Cardiac muscle cell (in vitro differentiated cells and primary cell): Measurements from ENCODE around the gene CACUL1. TPM values are rescaled to one million over a fixed set of nuclear protein-coding genes. Genes with fewer than 3 reads are reported as not detected.
"Not testable (repeated sequence)": the region's sequence is repeated elsewhere in the genome, so short reads cannot be mapped to it uniquely, and the experiment has no call there.

ENCODE experiments used
- DNase-seq, 2 donors: peaks; one replicate each; pipeline versions ENCODE4 v3.0.0 to v3.0.0-alpha.2; 2010 to 2017; ENCODE audit warnings: low read depth in 1 of 2, low spot score in 1 of 2
- H3K27ac ChIP-seq: fragments of 200-600 bp; sonication (generic); 2 replicates; pipeline ENCODE4 v1.5.1; 2016
- H3K27me3 ChIP-seq: fragments of 200-600 bp; sonication (generic); 2 replicates; pipeline ENCODE4 v1.6.0; 2016; ENCODE audit warnings: control low read depth
- H3K36me3 ChIP-seq: fragments of 200-600 bp; sonication (generic); 2 replicates; pipeline ENCODE4 v1.5.1; 2016; ENCODE audit warnings: control low read depth
- H3K4me1 ChIP-seq: fragments of 200-600 bp; sonication (generic); 2 replicates; pipeline ENCODE4 v1.8.1; 2017; ENCODE audit warnings: low read depth, mild to moderate bottlenecking, mixed run types
- H3K4me3 ChIP-seq: fragments of 200-600 bp; sonication (generic); 2 replicates; pipeline ENCODE4 v1.5.1; 2016; ENCODE audit warnings: mild to moderate bottlenecking
- H3K9me3 ChIP-seq: fragments of 200-600 bp; sonication (generic); 2 replicates; pipeline ENCODE4 v1.5.1; 2017; ENCODE audit warnings: low read depth, mild to moderate bottlenecking, control low read depth
- polyA plus RNA-seq: library from polyadenylated mRNA; unstranded; fragments of >200 nt; fragmentation: Nextera tagmentation; extraction: Ambion mirVana; gene quantifications from 2 replicates; pipeline ENCODE4 v1.2.1, GENCODE V29; 2016
- total RNA-seq: library from RNA; depleted of rRNA; stranded (reverse); fragments of >200 nt; gene quantifications from 2 replicates; pipeline ENCODE4 v1.2.3, GENCODE V29; 2016
- TF ChIP-seq, protein P1 (sequence below): IDR thresholded peaks from 2 replicates; pipeline ENCODE4 v1.5.1; 2012; ENCODE audit warnings: low read depth, mild to moderate bottlenecking, low read length

The CACUL1 gene
- total and polyA plus RNA-seq, 2 experiments from 2014 or later = 35.6 to 40.5 TPM

DNA sequence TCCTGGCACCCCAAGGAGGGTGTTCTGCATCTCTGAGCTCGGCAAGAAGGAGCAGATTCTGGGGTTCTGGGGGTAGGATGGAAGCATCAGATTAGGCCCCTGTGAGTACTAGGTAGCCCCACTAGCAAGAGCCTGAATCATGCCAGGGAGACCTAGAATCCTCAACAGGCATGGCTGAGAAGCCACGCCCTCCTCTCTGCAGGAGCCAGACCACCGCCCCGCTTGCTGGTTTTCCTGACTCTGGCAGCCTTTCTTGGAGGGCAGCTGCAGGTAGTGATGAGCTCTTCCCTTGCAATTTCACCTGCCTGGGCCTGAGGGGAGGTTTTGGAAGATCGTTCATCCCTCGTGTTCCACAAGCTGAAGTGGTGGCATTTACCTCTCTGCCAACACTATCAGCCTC, 90.4 kb downstream of the CACUL1 start:
- no peaks in the 10 kb centered on the region for H3K27me3 ChIP-seq
- no peaks in the 10 kb centered on the region for H3K9me3 ChIP-seq
- no peaks in the 10 kb centered on the region for H3K36me3 ChIP-seq
- TF ChIP-seq, protein P1, sequence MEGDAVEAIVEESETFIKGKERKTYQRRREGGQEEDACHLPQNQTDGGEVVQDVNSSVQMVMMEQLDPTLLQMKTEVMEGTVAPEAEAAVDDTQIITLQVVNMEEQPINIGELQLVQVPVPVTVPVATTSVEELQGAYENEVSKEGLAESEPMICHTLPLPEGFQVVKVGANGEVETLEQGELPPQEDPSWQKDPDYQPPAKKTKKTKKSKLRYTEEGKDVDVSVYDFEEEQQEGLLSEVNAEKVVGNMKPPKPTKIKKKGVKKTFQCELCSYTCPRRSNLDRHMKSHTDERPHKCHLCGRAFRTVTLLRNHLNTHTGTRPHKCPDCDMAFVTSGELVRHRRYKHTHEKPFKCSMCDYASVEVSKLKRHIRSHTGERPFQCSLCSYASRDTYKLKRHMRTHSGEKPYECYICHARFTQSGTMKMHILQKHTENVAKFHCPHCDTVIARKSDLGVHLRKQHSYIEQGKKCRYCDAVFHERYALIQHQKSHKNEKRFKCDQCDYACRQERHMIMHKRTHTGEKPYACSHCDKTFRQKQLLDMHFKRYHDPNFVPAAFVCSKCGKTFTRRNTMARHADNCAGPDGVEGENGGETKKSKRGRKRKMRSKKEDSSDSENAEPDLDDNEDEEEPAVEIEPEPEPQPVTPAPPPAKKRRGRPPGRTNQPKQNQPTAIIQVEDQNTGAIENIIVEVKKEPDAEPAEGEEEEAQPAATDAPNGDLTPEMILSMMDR = no peak
- H3K27ac ChIP-seq = no peak overlapping the region
- no peak overlapping the region for H3K4me3 ChIP-seq
- H3K4me1 ChIP-seq = no peaks in the 10 kb centered on the region
- DNase-seq = no peak

DNA sequence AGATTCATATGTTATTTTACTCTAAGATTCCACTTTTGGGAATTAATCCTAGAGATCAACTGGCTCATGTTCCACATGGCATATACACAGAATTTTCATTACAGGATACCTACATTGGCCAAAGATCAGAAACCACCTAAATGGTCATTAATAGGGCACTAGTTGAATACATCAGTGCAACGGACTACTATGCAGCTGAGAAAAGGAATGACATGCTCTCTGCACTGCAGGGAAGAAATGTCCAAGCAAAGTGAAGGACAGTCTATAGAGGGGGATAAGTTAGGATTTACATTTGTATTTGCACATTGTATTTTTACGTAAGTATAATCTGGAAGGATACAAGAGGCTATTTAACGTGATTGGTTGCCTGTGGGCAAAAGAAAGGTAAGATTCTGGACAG, 91.6 kb downstream of the CACUL1 start:
- no peak for DNase-seq
- H3K9me3 ChIP-seq = no peaks in the 10 kb centered on the region
- TF ChIP-seq, protein P1 = no peak
- no peaks in the 10 kb centered on the region for H3K27me3 ChIP-seq
- no peaks in the 10 kb centered on the region for H3K36me3 ChIP-seq
- H3K27ac ChIP-seq = no peak overlapping the region
- no peaks in the 10 kb centered on the region for H3K4me1 ChIP-seq
- no peak overlapping the region for H3K4me3 ChIP-seq

DNA sequence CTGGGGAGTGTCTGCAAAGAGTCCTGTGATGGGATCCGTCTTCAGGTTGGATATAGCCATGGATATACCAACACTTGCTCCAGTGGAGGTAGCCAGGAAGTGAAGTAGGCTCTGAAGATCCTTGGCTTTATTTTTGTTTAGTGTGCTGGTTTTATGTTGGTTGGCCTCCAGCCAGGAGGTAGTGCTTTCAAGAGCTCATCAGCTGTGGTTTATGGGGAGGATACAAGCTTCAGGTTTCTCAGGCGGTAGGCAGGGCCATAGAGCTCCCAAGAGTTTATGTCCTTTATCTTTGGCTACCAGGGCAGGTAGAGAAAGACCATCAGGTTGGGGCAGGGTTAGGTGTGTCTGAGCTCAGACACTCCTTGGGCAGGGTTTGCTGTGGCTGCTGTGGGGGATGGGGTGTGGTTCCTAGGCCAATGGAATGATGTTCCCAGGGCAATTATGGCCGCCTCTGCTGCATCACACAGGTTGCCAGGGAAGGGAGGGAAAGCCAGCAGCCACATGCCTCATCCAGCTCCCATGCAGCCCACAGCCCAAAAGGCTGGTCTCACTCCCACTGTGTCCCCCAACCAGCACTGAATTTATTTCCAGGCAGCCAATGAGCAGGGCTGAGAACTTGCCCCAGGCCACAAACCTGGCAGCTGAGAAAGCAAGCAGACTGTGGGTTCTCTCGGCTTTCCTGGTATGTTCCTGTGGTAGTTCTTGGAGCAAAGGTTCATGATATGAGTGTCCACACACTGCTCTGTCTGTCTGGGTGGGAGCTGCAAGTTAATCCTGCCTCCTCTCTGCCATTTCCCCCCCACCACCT, 92.3 kb downstream of the CACUL1 start:
- H3K27ac ChIP-seq = no peak overlapping the region
- no peaks in the 10 kb centered on the region for H3K9me3 ChIP-seq
- no peaks in the 10 kb centered on the region for H3K4me1 ChIP-seq
- no peak for DNase-seq
- H3K4me3 ChIP-seq = no peak overlapping the region
- no peaks in the 10 kb centered on the region for H3K27me3 ChIP-seq
- TF ChIP-seq, protein P1 = no peak
- no peaks in the 10 kb centered on the region for H3K36me3 ChIP-seq

DNA sequence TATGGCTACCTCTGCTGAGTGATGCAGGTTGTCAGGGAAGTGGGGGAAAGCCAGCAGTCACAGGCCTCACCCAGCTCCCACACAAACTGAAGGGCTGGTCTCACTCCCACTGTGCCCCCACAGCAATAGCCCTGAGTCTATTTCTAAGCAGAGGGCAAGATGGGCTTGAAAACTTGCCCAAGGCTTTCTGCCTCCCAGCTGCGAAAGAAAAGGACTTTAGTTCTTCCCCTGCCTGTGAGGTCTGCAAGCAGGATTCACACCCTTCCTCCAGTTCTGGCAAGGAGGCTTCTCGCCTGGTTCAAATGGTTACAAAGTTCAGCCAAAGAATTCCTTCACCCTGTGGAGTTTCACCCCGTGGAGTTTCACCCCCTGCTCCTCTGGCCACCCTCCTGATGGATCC, 96.0 kb downstream of the CACUL1 start:
- TF ChIP-seq, protein P1 = no peak

DNA sequence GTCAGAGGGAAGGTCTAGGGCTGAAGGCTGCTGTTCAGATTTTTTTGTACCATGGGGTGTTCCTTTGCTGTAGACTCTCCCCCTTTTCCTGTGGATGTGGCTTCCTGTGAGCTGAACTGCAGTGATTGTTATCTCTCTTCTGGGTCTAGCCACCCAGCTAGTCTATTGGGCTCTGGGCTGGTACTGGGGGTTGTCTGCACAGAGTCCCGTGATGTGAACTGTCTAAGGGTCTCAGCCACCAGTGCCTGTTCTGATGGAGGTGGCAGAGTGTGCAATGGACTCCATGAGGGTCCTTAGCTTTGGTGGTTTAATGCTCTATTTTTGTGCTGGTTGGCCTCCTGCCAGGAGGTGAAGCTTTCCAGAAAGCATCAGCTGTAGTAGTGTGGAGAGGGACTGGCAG, 96.6 kb downstream of the CACUL1 start:
- H3K27me3 ChIP-seq, DNase-seq, H3K4me1 ChIP-seq, H3K36me3 ChIP-seq, H3K9me3 ChIP-seq, H3K27ac ChIP-seq, H3K4me3 ChIP-seq: not testable (repeated sequence)

More for the DNA sequence above, 96.0 kb downstream of the CACUL1 start:
- H3K4me1 ChIP-seq = no peaks in the 10 kb centered on the region
- H3K27me3 ChIP-seq = no peaks in the 10 kb centered on the region
- H3K4me3 ChIP-seq = no peak overlapping the region
- H3K27ac ChIP-seq = no peak overlapping the region
- H3K9me3 ChIP-seq = no peaks in the 10 kb centered on the region
- DNase-seq = no peak
- no peaks in the 10 kb centered on the region for H3K36me3 ChIP-seq

DNA sequence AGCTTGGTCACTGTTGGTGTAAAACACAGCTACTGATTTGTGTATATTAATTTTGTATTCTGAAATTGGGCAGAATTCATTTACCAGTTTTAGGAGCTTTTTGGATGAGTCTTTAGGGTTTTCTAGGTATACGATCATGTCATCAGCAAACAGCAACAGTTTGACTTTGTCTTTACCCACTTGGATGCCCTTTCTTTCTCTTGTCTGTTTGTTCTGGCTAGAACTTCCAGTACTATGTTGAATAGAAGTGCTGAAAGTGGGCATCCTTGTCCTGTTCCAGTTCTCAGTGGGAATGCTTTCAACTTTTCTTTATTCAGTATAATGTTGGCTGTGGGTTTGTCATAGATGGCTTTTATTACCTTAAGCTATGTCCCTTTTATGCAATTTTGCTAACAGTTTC, 109.5 kb downstream of the CACUL1 start:
- H3K27ac ChIP-seq, H3K36me3 ChIP-seq, H3K4me1 ChIP-seq, H3K4me3 ChIP-seq, H3K27me3 ChIP-seq, DNase-seq, H3K9me3 ChIP-seq: not testable (repeated sequence)
